ENCODE measurements around the gene PRELID1.

GRCh38 chr5:177349362-177349647 is 45.7 kb downstream of the PRELID1 start:
- no peak for TF ChIP-seq CTCF (IDR thresholded peaks at IDR 0.05; ENCODE audit: insufficient read depth, low read depth, low read length)
- TF ChIP-seq EZH2 (IDR thresholded peaks at IDR 0.05; ENCODE audit: insufficient read depth, low read length), result no peak

All from astrocyte (in vitro differentiated cells and primary cell).